C4-2B (cell line): Measurements from ENCODE around the gene KIAA2012.

ENCODE experiments used
- ZFX ChIP-seq: fragments of 450-650 bp; IDR thresholded peaks from 2 replicates; pipeline ENCODE4 v1.6.1; 2017
- TF ChIP-seq, protein P1 (sequence below): fragments of 450-650 bp; conservative IDR thresholded peaks from 2 replicates; pipeline ENCODE4 v1.5.1; 2017; ENCODE audit warnings: mild to moderate bottlenecking

DNA sequence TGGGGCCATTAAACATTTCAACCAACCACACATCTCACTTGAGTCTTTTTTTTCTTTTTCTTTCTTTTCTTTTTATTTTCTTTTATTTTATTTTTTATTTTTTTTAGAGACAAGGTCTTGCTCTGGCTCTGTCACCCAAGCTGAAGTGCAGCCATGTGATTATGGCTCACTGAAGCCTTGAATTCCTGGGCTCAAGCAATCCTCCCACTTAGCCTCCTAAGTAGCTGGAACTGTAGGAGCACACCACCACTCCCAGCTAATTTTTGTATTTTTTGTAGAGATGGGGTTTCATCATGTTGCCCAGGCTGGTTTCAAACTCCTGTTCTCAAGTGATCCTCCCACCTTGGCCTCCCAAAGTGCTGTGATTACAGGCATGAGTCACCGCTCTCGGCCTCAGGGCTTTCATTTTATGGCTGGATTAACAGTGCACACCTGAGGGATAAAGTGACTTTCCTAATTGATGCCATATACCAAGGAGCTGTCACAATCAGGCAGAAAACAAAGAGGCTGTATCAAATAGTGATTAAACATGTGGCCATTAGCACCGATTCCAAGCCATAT, 21.5 kb downstream of the KIAA2012 start:
- TF ChIP-seq, protein P1, sequence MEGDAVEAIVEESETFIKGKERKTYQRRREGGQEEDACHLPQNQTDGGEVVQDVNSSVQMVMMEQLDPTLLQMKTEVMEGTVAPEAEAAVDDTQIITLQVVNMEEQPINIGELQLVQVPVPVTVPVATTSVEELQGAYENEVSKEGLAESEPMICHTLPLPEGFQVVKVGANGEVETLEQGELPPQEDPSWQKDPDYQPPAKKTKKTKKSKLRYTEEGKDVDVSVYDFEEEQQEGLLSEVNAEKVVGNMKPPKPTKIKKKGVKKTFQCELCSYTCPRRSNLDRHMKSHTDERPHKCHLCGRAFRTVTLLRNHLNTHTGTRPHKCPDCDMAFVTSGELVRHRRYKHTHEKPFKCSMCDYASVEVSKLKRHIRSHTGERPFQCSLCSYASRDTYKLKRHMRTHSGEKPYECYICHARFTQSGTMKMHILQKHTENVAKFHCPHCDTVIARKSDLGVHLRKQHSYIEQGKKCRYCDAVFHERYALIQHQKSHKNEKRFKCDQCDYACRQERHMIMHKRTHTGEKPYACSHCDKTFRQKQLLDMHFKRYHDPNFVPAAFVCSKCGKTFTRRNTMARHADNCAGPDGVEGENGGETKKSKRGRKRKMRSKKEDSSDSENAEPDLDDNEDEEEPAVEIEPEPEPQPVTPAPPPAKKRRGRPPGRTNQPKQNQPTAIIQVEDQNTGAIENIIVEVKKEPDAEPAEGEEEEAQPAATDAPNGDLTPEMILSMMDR: no peak
- no peak for TF ChIP-seq ZFX
